HG02623 (cell line): ENCODE data around the gene PIN1.

Source experiments
- ATAC-seq: cut with Tn5 transposase; IDR thresholded peaks from one replicate; pipeline ENCODE4 v1.9.1; 2021; ENCODE audit warnings: moderate library complexity; ENCODE audit not compliant: unreplicated experiment

PIN1 gene

DNA sequence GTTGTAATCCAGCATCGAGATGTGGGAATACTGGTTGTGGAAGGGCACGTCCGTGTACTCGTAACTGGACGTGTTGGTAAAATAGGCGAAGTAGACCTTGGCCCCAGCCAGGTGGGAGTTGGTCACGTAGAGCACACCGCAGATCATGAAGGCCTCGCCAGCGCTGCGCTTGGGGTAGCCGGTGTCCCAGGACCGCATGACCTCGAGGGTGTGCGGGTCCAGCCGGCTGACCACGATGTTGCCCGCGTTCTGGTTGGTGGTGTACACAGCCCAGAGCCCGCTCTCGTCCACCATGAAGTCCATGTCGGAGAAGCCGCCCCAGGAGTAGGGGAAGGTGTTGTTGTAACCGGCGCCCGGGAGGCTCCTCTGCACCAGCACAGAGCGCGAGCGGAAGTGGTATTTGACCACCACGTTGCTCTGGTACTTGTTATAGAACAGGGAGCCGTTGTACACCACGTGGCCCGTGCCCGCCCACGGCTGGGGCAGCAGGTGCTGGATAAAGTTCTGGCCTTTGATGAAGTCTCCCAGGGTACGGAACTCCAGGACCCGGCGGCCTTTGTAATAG, 19.2 kb downstream of the PIN1 start:
- no peak for ATAC-seq

GRCh38 chr19:9856609-9857008, 21.5 kb downstream of the PIN1 start:
- no peak for ATAC-seq

- ATAC-seq = no peak
Measured at GRCh38 chr19:9857076-9857721, 22.1 kb downstream of the PIN1 start.

- no peak for ATAC-seq
Measured at GRCh38 chr19:9857920-9858746, 23.0 kb downstream of the PIN1 start.

DNA sequence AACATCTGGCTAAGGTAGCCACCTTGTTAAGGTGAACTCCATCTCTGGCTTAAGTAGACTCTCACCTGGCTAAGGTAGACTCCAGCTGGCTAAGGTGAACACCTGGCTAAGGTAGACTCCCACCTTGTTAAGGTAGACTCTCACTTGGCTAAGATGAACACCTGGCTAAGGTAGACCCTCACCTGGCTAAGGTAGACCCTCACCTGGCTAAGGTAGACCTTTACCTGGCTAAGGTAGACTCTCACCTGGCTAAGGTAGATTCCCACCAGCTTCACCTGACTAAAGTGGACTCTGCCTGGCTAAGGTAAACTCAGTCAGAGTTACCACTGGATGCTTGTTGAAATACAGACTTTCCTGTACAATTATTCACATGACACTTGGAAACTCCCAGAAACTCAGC, 23.6 kb downstream of the PIN1 start:
- ATAC-seq = no peak

DNA sequence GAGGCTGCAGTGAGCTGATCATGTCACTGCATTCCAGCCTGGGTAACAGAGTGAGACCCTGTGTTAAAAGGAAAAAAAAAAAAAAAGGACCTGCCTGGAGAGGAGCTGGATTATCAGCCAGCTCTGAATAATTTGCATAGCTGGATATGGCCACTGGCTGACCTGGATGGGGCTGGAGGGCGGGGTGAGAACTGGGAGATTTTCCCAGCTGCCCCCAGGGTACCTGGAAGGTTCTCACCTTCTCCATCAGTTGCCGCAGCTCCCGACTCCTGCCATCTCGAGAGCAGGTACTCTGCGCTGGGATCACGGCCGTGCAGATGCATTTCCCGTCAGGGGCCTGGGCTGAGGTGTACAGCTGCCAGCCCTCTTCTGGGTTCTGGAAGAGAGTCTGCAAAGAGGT, 25.3 kb downstream of the PIN1 start:
- ATAC-seq = no peak

DNA sequence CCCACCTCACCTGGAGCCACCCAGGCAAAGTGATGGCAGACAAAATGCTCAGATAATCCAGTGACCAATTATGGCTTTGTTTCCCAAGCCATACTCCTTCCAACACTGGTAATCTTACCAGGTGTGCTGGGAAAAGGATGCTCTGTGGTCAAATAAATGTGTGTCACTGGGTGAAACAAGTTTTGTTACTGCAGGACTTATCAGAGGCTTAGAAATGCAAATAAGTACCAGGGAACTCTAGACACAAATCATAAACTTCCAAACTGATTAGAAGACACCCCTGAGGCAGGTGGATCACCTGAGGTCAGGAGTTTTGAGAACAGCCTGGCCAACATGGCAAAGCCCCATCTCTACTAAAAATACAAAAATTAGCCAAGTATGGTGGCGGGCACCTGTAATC, 26.4 kb downstream of the PIN1 start:
- no peak for ATAC-seq

GRCh38 chr19:9862938-9863337, 27.8 kb downstream of the PIN1 start:
- no peak for ATAC-seq

- ATAC-seq = no peak
Measured at GRCh38 chr19:9863759-9864158, 28.6 kb downstream of the PIN1 start.

DNA sequence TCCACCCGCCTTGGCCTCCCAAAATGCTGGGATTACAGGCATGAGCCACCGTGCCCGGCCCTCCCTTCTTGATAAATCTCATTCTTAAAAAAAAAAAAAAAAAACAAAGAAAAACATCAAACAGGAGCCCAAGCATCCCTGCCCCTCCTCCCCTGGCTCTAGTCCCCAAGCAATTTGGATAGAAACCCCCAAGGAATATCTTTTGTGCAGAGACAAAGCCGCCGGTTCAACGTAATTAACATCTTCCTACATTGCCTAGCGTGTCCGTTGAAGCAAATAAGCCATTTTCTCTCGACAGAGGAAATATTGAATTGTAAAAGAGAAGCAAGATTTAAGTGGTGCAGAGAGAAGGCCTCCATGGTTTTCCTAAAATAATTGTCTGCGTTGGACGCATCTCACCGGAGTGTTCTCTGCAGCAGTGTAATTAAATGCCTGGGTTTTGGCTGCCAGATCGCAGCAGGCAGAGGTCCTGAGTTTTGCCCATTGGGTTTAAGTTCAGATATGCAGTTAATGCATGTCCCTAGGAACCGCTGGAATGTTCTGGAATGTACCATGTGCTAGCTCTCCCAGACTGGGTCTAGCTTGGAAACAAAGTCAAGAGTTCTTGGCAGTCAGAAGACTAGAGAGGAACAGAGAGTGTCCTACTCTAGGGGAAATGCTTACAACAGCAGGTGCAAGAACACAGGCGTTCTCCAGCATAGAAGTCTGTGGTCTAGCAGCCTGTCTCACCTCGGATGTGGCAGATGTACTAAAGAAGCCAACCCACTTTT, 30.8 kb downstream of the PIN1 start:
- ATAC-seq = no peak

DNA sequence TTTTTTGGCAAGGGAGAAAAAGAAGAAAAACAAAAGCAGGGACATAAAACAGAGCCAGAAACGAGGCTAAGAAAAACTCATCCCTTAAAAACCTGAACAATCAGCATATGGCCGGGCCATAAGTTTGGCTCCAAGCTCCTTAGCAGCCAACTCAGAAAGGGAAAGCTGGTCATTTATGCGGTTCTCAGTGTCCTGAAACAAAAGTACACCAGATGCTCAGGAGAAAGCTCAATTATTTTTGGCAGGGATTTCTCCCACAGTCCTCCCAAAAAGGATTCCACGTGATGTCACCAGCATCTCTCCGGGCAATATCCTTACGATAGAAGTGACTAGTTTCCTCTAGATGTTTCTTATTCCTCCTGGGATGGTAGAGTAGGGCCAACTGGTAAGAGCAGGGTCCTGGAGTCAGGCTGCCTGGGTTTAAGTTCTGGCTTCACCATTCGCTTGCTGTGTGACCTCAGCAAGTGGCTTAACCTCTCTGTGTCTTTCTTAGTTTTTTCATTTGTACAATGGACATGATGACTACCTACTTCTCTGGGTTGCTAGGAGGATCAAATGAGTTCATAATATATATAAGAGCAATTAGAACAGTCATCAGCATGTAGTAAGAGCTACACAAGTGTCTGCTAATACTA, 34.0 kb downstream of the PIN1 start:
- no peak for ATAC-seq

DNA sequence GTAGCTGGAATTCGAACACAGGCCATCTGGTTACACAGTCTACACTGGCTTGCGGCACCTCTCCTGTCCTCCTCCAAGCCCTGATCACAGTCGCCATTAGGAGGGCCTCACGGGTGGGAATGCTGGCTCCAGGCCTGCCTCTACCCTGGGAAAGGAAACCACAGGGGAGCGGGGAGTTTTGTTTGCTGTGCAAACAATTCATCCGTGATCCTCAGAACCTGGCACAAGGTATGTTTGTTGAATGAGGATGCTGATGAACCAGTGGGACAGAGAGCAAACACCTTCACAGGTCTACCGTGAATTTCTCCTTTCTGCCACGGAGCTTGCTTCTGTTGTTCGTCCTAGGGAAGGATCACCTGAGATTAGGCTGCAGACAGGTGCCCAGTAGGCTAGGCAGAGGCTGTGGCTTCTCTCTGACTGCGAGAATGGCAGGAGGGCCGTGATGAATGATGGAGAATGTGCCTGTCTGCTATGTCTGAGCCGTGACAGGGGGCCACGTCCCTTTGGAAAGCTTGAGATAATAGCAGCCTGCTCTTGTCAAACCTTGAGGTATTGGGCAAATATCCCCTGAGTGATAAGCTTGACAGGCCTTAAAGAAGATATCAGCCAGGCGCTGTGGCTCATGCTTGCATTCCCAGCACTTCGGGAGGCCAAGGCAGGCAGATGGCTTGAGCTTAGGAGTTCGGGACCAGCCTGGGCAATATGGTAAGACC, 36.7 kb downstream of the PIN1 start:
- no peak for ATAC-seq

GRCh38 chr19:9872618-9873242, 37.6 kb downstream of the PIN1 start:
- ATAC-seq = no peak

GRCh38 chr19:9875031-9875627, 40.0 kb downstream of the PIN1 start:
- no peak for ATAC-seq

- ATAC-seq = no peak
Measured at GRCh38 chr19:9875796-9876195, 40.7 kb downstream of the PIN1 start.

GRCh38 chr19:9877780-9878510, 42.8 kb downstream of the PIN1 start:
- no peak for ATAC-seq

GRCh38 chr19:9878511-9879196, 43.5 kb downstream of the PIN1 start:
- no peak for ATAC-seq

GRCh38 chr19:9881720-9882119, 46.6 kb downstream of the PIN1 start:
- ATAC-seq = no peak
